ENCODE results near the gene ARHGEF16. TPM values are rescaled to one million over a fixed set of nuclear protein-coding genes. Genes with fewer than 3 reads are reported as not detected.

Gene ARHGEF16
- total RNA-seq, 1 experiment from 2014 or later: 11.2 TPM

GRCh38 chr1:3441410-3441847, 13.0 kb upstream of the ARHGEF16 start:
- POLR2A ChIA-PET (ENCODE audit: low non-redundant PET): no interaction called here
- Histone ChIP-seq H3K36me3 (ENCODE audit: insufficient read depth, low read length, poor library complexity, severe bottlenecking) (no peaks in the 10 kb centered on the region), H3K4me1 (ENCODE audit: insufficient read depth, low read length, poor library complexity, severe bottlenecking) (no peaks in the 10 kb centered on the region), H3K4me3 (ENCODE audit: low read depth, low read length, poor library complexity, severe bottlenecking) (no peak overlapping the region), H3K9me3 (ENCODE audit: low read depth, low read length, poor library complexity, severe bottlenecking) (no peaks in the 10 kb centered on the region), H3K27me3 (replicated peaks; ENCODE audit: insufficient read depth, low read depth, low read length, poor library complexity) (peaks cover 32% of the 10 kb centered on the region), H3K27ac (ENCODE audit: low read depth, low read length, poor library complexity, severe bottlenecking) (no peak overlapping the region)
- CTCF ChIA-PET: no interaction called here
- no peak for DNase-seq (ENCODE audit: low spot score)
- no TSS peak for BruUV-seq (replicated peaks)
- intact Hi-C loops (cut with micrococcal nuclease; ENCODE audit: unreplicated experiment): no loop called here
- no peak for TF ChIP-seq CTCF (conservative IDR thresholded peaks at IDR 0.05; ENCODE audit: low read depth, low read length)
- TF ChIP-seq EZH2 (IDR thresholded peaks at IDR 0.05; ENCODE audit: borderline replicate concordance, low read depth, low read length, poor library complexity, severe bottlenecking): no peak

DNA sequence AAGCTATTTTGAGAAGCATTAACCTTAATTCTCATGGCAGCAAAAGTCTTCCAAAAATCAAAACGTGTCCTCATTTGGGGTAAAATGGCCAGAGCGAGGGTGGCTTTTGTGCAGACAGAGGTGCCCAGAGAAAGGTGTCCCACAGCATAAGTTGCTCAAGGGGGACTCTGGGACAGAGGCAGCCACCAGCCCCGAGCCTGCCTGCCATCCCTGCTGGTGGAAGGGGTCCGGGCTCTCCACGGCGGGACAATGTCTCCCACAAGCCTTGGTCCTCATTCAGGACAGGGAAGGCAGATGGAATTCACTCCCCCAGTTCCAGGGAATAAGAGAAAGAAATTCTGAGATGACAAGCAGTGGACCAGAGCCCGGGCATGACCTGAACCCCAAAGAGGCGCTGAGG, 12.6 kb upstream of the ARHGEF16 start:
- no peak for DNase-seq (ENCODE audit: low spot score)
- H3K27ac ChIP-seq (ENCODE audit: low read depth, low read length, poor library complexity, severe bottlenecking): no peak overlapping the region
- intact Hi-C loops (cut with micrococcal nuclease; ENCODE audit: unreplicated experiment): no loop called here
- peaks cover 34% of the 10 kb centered on the region for H3K27me3 ChIP-seq (replicated peaks; ENCODE audit: insufficient read depth, low read depth, low read length, poor library complexity)
- no TSS peak for BruUV-seq (replicated peaks)
- H3K4me1 ChIP-seq (ENCODE audit: insufficient read depth, low read length, poor library complexity, severe bottlenecking): no peaks in the 10 kb centered on the region
- TF ChIP-seq CTCF (conservative IDR thresholded peaks at IDR 0.05; ENCODE audit: low read depth, low read length) (no peak), EZH2 (IDR thresholded peaks at IDR 0.05; ENCODE audit: borderline replicate concordance, low read depth, low read length, poor library complexity, severe bottlenecking) (no peak)
- H3K4me3 ChIP-seq (ENCODE audit: low read depth, low read length, poor library complexity, severe bottlenecking): no peak overlapping the region
- H3K36me3 ChIP-seq (ENCODE audit: insufficient read depth, low read length, poor library complexity, severe bottlenecking): no peaks in the 10 kb centered on the region
- ChIA-PET CTCF (no interaction called here), POLR2A (ENCODE audit: low non-redundant PET) (no interaction called here)
- no peaks in the 10 kb centered on the region for H3K9me3 ChIP-seq (ENCODE audit: low read depth, low read length, poor library complexity, severe bottlenecking)

DNA sequence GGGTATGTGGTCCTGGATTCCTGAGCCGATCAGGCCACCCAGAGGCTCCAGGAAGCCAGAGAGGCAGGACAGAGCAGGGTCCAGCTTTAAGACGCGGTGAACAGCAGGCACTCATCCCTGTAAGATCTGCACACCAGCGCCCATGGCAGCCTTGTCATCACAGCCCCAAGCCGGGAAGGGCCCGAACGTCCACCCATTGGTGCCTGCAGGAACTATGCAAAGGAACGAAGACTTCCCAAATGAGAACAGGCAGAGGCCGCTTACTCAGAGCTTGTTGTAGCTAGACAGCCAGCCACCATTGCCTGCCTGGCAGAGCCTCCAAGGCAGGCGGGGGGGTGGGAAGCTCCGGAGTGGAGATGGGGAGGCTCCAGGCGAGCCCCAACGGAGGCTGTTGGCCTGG, 12.1 kb upstream of the ARHGEF16 start:
- POLR2A ChIA-PET (ENCODE audit: low non-redundant PET): no interaction called here
- no peak overlapping the region for H3K4me3 ChIP-seq (ENCODE audit: low read depth, low read length, poor library complexity, severe bottlenecking)
- H3K27me3 ChIP-seq (replicated peaks; ENCODE audit: insufficient read depth, low read depth, low read length, poor library complexity): peaks cover 36% of the 10 kb centered on the region
- no peaks in the 10 kb centered on the region for H3K9me3 ChIP-seq (ENCODE audit: low read depth, low read length, poor library complexity, severe bottlenecking)
- DNase-seq (ENCODE audit: low spot score): no peak
- no peak overlapping the region for H3K27ac ChIP-seq (ENCODE audit: low read depth, low read length, poor library complexity, severe bottlenecking)
- CTCF ChIA-PET: no interaction called here
- H3K4me1 ChIP-seq (ENCODE audit: insufficient read depth, low read length, poor library complexity, severe bottlenecking): no peaks in the 10 kb centered on the region
- no peaks in the 10 kb centered on the region for H3K36me3 ChIP-seq (ENCODE audit: insufficient read depth, low read length, poor library complexity, severe bottlenecking)
- TF ChIP-seq EZH2 (IDR thresholded peaks at IDR 0.05; ENCODE audit: borderline replicate concordance, low read depth, low read length, poor library complexity, severe bottlenecking): no peak
- no peak for TF ChIP-seq CTCF (conservative IDR thresholded peaks at IDR 0.05; ENCODE audit: low read depth, low read length)
- intact Hi-C loops (cut with micrococcal nuclease; ENCODE audit: unreplicated experiment): no loop called here
- BruUV-seq (replicated peaks): no TSS peak
